Stimulated activated CD8-positive, alpha-beta memory T cell treated with anti-CD3 and anti-CD28 coated beads, Interleukin-2, amount 100 ng/mL, for 48 hours (primary cell): ENCODE results near the gene PLA2G2F.
"Not testable (repeated sequence)": the region's sequence is repeated elsewhere in the genome, so short reads cannot be mapped to it uniquely, and the experiment has no call there.

ENCODE experiments used
- DNase-seq, 2 donors: peaks; one replicate each; pipeline ENCODE4 v3.0.0-alpha.2; 2020; ENCODE audit warnings: low read depth in 2 of 2

PLA2G2F gene

GRCh38 chr1:20114021-20114648 lies 25.0 kb upstream of the PLA2G2F start:
- no peak for DNase-seq

- DNase-seq = no peak
These were observed 23.6 kb upstream of the PLA2G2F start for GRCh38 chr1:20115479-20115878.

DNA sequence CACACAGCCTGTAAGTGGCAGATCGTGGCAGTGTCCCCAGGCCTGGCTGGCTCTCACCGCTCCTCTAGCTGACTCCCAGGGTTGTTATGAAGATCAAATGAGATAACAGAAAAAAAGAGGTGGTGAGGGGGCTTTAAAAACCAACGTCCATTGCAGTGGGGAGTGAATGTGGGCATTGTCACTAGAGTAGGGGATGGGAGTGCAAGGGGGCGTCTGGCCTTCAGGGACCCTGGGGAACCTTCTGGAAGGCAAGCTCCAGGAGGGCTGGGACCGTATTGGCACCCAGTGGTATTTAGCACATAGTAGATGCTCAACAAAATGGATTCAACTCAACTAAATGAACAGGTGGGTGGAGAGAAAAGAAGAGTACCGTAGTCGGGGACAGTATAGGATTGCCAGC lies 23.2 kb upstream of the PLA2G2F start:
- no peak for DNase-seq

DNA sequence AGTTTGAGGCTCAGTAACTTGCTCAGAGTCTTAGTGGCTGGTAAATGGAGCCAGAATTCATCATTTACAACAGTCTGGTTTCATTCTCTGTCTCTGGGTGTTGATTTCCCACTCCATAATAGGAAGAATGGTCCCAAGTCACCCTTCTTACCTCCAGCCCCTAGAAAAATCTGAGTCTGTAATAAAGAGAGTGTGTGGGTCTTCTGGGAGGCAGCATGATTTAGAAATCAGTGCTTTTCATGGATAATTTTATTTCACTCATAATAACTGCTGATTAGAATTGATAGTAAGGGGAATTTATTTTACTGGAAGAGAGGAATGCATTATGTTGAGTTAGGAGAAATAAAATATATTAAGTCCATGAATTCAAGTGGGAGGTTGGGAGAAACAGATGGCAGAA lies 21.9 kb upstream of the PLA2G2F start:
- no peak for DNase-seq

GRCh38 chr1:20119347-20119746 lies 19.8 kb upstream of the PLA2G2F start, which contains the start of gene PLA2G2D:
TSS of gene PLA2G2D (minus strand) at chr1:20119536. CDS start at chr1:20119498, 38 bp downstream.
- DNase-seq = no peak

- DNase-seq = no peak
These were observed 18.3 kb upstream of the PLA2G2F start for GRCh38 chr1:20120796-20121195.

DNA sequence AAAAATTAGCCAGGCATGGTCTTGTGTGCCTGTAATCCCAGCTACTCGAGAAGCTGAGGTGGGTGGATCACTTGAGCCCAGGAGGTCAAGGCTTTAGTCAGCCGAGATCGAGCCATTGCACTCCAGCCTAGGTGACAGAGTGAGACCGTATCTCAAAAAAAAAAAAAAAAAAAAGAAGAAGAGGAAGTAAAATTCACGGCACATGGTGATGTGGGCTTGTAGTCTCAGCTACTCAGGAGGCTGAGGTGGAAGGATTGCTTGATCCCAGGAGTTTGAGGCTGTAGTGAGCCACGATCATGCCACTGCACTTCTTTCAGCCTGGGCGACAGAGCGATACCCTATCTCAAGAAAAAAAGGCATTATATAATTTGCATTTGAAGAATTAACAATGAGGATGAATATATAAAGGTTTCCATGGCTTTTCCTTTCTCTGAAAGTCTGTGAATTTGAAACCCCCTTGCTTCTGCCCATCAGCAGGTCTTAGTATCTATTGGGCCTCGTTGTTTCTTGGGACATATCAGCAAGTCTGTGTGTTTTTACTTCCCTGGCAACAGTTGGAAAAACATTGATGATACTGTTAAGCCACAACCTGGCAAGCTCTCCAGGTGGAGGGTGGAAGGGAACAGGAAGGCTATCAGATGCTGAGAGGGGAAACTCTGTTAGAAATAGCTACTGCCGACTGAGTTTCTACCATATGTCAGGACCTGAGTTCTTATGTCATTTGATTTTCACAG lies 15.2 kb upstream of the PLA2G2F start:
- no peak for DNase-seq

DNA sequence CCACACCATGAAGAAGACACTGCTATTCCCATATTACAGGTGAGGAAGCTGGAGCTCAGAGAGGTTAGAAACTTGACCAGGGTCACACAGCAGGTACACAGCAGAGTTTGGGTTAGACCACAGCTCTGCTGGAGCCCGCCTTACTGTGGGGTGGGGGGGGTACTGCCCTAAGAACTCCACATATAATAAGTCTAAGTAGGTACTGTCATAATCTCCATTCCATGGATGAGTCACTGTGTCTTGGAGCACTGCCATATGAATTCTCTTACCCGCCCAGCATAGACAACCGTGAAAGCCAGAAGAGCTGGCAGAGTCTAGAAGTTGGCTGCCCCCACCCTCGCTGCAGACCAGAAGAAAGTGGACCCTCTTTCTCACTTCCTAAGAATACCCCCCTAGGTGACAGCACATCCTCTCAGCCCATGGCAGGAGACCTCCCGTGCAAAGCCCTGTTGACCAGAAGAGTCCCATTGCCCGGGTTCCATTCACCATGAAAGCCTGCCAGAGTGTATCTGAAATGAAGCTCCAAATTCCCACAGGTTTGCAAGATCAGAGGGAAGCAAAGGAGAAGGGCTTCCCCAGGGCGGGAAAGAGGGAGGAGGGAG lies 14.6 kb upstream of the PLA2G2F start:
- DNase-seq = no peak

GRCh38 chr1:20125100-20125499 lies 14.0 kb upstream of the PLA2G2F start:
- DNase-seq = no peak

DNA sequence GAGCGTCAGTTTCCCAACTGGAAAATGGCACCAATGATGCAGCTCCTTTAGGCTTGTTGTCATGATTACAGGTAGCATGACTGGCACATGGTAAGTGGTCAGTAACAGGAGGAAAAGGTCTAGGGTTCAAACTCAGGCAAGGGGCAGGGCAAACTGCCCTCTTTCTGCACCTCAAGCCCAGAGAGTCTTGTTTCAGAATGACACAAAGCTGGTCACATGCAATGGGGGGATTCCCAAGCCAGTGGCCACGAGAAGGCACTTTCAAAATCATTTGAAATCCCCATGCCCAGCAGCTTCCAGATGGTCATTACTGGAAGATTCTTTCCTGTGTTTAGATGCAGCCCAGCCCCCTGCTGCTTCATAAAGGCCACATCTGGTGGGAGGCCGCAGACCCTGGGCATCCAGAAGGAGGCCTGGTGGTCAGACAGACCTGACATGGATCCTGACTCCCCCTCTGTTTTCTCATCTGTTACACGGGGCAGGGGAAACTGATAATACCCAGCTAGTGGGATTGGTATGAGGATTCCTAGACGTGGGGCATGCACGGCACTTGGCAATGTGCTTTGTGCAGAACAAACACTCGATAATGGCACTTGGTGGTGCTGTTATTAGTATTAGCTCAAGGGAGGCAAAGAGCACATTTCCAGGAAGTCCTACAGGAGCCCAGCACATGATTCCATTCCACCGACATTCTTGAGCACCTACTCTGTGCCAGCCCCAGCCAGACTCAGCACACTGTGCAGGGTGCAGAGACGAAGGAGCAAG lies 12.9 kb upstream of the PLA2G2F start:
- DNase-seq = no peak

GRCh38 chr1:20126806-20127440 lies 12.2 kb upstream of the PLA2G2F start:
- DNase-seq = no peak

DNA sequence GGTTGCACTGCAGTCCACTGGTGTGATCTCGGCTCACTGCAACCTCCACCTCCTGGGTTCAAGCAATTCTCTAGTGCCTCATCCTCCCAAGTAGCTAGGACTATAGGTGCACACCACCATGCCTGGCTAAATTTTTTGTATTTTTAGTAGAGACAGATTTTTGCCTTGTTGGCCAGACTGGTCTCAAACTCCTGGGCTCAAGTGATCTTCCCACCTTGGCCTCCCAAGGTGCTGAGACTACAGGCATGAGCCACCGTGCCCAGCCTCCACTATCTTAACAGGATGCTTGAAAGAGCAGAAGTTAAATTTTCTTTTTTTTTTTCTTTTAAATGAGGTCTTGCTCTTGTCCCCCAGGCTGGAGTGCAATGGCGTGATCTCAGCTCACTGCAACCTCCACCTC lies 8.6 kb upstream of the PLA2G2F start:
- not testable (repeated sequence) for DNase-seq

GRCh38 chr1:20134995-20135394 lies 4.1 kb upstream of the PLA2G2F start:
- DNase-seq = no peak

DNA sequence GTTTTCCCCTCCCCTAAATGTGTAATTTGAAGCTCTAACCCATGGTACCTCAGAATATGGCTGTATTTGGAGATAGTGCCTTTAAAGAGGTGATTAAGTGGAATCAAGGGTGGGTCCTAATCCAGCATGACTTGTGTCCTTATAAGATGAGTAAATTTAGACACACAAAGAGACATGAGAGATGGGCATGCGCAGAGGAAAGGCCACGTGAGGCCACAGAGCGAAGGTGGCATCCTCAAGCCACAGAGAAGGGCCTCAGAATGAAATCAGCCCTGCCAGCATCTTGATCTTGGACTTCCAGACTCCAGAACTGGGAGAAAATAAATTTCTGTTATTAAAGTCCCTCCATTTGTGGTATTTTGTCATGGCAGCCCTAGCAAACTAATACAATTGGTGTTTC lies 2.9 kb upstream of the PLA2G2F start:
- no peak for DNase-seq

DNA sequence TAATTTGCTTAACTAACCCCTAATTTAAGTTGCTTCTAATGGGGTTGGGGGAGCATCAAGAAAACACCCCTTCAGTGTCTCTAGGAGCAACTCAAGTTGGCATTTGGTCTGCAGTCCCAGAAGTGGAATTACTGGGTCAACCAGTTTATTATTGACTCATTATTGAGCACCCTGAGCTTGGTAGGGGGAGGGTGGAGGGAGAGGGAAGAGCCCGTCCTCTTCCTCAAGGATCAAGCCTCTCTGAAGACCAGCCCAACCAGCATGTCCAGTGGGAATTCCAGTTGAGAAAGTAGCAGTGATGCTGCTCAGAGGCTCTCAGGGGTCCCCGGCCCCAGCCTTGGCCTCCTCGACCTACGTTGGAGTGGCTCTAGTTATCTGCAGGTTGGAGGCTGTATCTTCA lies 2.1 kb upstream of the PLA2G2F start:
- DNase-seq = no peak

GRCh38 chr1:20137604-20138003 lies 1.5 kb upstream of the PLA2G2F start:
- DNase-seq = no peak

- DNase-seq = no peak
These were observed 777 bp upstream of the PLA2G2F start for GRCh38 chr1:20138346-20138745.

DNA sequence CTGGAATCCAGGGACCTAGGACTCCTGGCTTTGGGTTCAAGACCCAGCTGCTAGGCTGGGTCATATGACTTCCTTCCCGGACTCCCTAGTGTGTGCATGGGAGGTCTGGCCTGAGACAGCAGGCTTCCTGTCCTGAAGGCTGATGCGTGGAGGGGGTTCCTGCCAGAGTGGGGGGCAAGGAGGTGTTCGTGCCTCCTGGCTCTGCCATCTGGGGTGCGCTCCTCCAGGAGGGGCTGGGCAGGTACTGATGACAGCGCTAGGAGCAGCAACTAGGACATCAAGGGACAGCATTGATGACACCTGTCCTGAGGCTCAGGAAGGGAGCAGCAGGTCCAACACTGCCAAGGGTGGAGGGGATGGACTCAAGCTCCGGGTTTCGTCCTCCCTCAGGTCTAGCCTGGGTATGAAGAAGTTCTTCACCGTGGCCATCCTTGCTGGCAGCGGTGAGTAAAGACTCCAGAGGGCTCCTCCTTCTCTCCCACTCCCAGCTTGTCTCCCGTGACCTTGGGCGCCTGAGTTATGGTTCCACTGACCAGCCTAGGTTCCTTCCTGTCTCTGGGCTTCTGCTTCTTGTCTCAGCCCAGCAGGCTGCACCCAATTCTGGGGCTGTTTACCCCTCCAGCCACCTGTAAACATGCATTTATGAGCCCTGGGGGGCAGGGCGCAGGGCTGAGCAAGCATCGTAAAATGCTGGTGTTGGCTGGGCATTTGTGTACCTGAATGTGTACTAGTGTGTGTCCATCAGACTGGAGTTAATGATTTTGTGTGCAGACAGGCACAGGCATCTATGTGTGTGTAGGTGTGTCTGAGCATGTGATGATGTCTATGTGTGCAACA lies 871 bp downstream of the PLA2G2F start:
- DNase-seq = no peak

GRCh38 chr1:20141001-20141400 lies 1.9 kb downstream of the PLA2G2F start:
- no peak for DNase-seq

DNA sequence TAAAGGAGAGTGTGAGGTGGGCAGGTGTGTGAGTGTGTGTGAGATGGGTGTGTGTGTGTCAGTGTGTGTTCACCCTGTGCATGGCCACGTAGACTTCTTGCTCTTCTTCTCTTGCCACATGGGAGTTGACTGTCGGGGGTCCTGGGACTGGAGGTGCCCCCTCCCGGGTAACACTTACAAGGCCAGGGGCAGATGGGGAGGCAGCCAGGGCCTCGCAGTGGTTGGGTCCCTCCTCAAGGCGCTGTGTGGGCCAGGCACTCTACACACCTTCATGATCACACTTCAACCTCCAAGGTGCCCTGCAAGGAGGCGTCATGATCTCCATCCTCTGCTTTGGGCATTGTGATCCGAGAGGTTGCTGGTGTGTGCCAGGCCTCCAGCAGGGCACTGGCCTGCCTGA lies 2.3 kb downstream of the PLA2G2F start:
- no peak for DNase-seq
